Coronary artery (tissue), 2 donors: ENCODE measurements around the gene RSPH10B2.
"Not testable (repeated sequence)": the region's sequence is repeated elsewhere in the genome, so short reads cannot be mapped to it uniquely, and the experiment has no call there.

Experiments
- DNase-seq: peaks from one replicate; pipeline ENCODE4 v3.0.0-alpha.2; 2017; ENCODE audit warnings: low spot score
- H3K27ac ChIP-seq, 2 donors: fragments of 200-600 bp; sonication (generic); one replicate each; pipeline ENCODE4 v1.5.1; 2016 to 2019
- H3K4me3 ChIP-seq: fragments of 200-600 bp; sonication (generic); 2 replicates; pipeline ENCODE4 v1.5.1; 2016; ENCODE audit warnings: mild to moderate bottlenecking, moderate library complexity
- CTCF ChIP-seq: fragments of 200-600 bp; sonication (generic); IDR thresholded peaks from one replicate; pipeline ENCODE4 v1.5.1; 2019; ENCODE audit warnings: antibody characterized with exemption

Gene RSPH10B2

GRCh38 chr7:6831018-6831725 is 77.3 kb downstream of the RSPH10B2 start:
- no peak for DNase-seq
- Histone ChIP-seq H3K27ac (no peak overlapping the region), H3K4me3 (no peak overlapping the region)
- TF ChIP-seq CTCF, result no peak

GRCh38 chr7:6833636-6834035 is 79.7 kb downstream of the RSPH10B2 start:
- H3K27ac ChIP-seq, result no peak overlapping the region
- no peak for DNase-seq
- no peak for TF ChIP-seq CTCF
- H3K4me3 ChIP-seq, result no peak overlapping the region

GRCh38 chr7:6835521-6835920 is 81.6 kb downstream of the RSPH10B2 start:
- not testable (repeated sequence) for H3K27ac ChIP-seq, H3K4me3 ChIP-seq, DNase-seq

- H3K27ac ChIP-seq, H3K4me3 ChIP-seq, DNase-seq: not testable (repeated sequence)
Observed at GRCh38 chr7:6837081-6837480, 83.2 kb downstream of the RSPH10B2 start.

GRCh38 chr7:6842278-6842921 is 88.5 kb downstream of the RSPH10B2 start:
- DNase-seq, H3K4me3 ChIP-seq, H3K27ac ChIP-seq: not testable (repeated sequence)

GRCh38 chr7:6843092-6843491 is 89.2 kb downstream of the RSPH10B2 start:
- H3K4me3 ChIP-seq, DNase-seq, H3K27ac ChIP-seq: not testable (repeated sequence)

GRCh38 chr7:6843654-6844053 is 89.8 kb downstream of the RSPH10B2 start:
- H3K27ac ChIP-seq, DNase-seq, H3K4me3 ChIP-seq: not testable (repeated sequence)

GRCh38 chr7:6845971-6846449 is 92.1 kb downstream of the RSPH10B2 start:
- not testable (repeated sequence) for H3K27ac ChIP-seq, H3K4me3 ChIP-seq, DNase-seq

- not testable (repeated sequence) for DNase-seq, H3K27ac ChIP-seq, H3K4me3 ChIP-seq
Observed at GRCh38 chr7:6847751-6848150, 93.8 kb downstream of the RSPH10B2 start.
